Measurements from ENCODE around the gene BICD1.
"Not testable (repeated sequence)": the region's sequence is repeated elsewhere in the genome, so short reads cannot be mapped to it uniquely, and the experiment has no call there.

Gene BICD1

GRCh38 chr12:32201096-32201495 lies 94.4 kb downstream of the BICD1 start:
- intact Hi-C loops (cut with micrococcal nuclease): no loop called here
- Mint-ChIP-seq H3K9me3 (peaks cover 4% of the 10 kb centered on the region), H3K36me3 (ENCODE audit: low read depth) (no peaks in the 10 kb centered on the region), H3K27me3 (no peaks in the 10 kb centered on the region), H3K4me1 (ENCODE audit: low read depth) (peaks cover 5% of the 10 kb centered on the region), H3K27ac (no peak overlapping the region), H3K4me3 (no peak overlapping the region)

GRCh38 chr12:32201976-32202375 lies 95.3 kb downstream of the BICD1 start:
- H3K36me3 Mint-ChIP-seq (ENCODE audit: low read depth): no peaks in the 10 kb centered on the region
- peaks cover 5% of the 10 kb centered on the region for H3K4me1 Mint-ChIP-seq (ENCODE audit: low read depth)
- intact Hi-C loops (cut with micrococcal nuclease): no loop called here
- H3K4me3 Mint-ChIP-seq: no peak overlapping the region
- H3K27me3 Mint-ChIP-seq: no peaks in the 10 kb centered on the region
- no peaks in the 10 kb centered on the region for H3K9me3 Mint-ChIP-seq
- H3K27ac Mint-ChIP-seq: no peak overlapping the region

- intact Hi-C loops (cut with micrococcal nuclease): no loop called here
- Mint-ChIP-seq H3K27ac (no peak overlapping the region), H3K9me3 (no peaks in the 10 kb centered on the region), H3K27me3 (no peaks in the 10 kb centered on the region), H3K4me1 (ENCODE audit: low read depth) (no peaks in the 10 kb centered on the region), H3K4me3 (no peak overlapping the region), H3K36me3 (ENCODE audit: low read depth) (no peaks in the 10 kb centered on the region)
Measured at GRCh38 chr12:32205731-32206130, 99.1 kb downstream of the BICD1 start.

- H3K27ac Mint-ChIP-seq: no peak overlapping the region
- intact Hi-C loops (cut with micrococcal nuclease): no loop called here
- H3K27me3 Mint-ChIP-seq: no peaks in the 10 kb centered on the region
- no peak overlapping the region for H3K4me3 Mint-ChIP-seq
- H3K4me1 Mint-ChIP-seq (ENCODE audit: low read depth): peaks cover 9% of the 10 kb centered on the region
- no peaks in the 10 kb centered on the region for H3K9me3 Mint-ChIP-seq
- no peaks in the 10 kb centered on the region for H3K36me3 Mint-ChIP-seq (ENCODE audit: low read depth)
Measured at GRCh38 chr12:32208355-32208754, 101.7 kb downstream of the BICD1 start.

- H3K9me3 Mint-ChIP-seq: no peaks in the 10 kb centered on the region
- no peak overlapping the region for H3K27ac Mint-ChIP-seq
- H3K27me3 Mint-ChIP-seq: no peaks in the 10 kb centered on the region
- no peaks in the 10 kb centered on the region for H3K36me3 Mint-ChIP-seq (ENCODE audit: low read depth)
- intact Hi-C loops (cut with micrococcal nuclease): no loop called here
- H3K4me3 Mint-ChIP-seq: no peak overlapping the region
- peaks cover 9% of the 10 kb centered on the region for H3K4me1 Mint-ChIP-seq (ENCODE audit: low read depth)
Measured at GRCh38 chr12:32211066-32211899, 104.6 kb downstream of the BICD1 start.

- Mint-ChIP-seq H3K4me1 (ENCODE audit: low read depth) (peaks cover 9% of the 10 kb centered on the region), H3K27ac (no peak overlapping the region), H3K9me3 (no peaks in the 10 kb centered on the region), H3K27me3 (no peaks in the 10 kb centered on the region), H3K4me3 (no peak overlapping the region), H3K36me3 (ENCODE audit: low read depth) (no peaks in the 10 kb centered on the region)
- intact Hi-C loops (cut with micrococcal nuclease): no loop called here
Measured at GRCh38 chr12:32211900-32212156, 105.2 kb downstream of the BICD1 start.

- Mint-ChIP-seq H3K36me3 (ENCODE audit: low read depth) (no peaks in the 10 kb centered on the region), H3K27me3 (no peaks in the 10 kb centered on the region), H3K27ac (no peak overlapping the region), H3K4me1 (ENCODE audit: low read depth) (peaks cover 19% of the 10 kb centered on the region), H3K9me3 (no peaks in the 10 kb centered on the region), H3K4me3 (no peak overlapping the region)
- intact Hi-C loops (cut with micrococcal nuclease): no loop called here
Measured at GRCh38 chr12:32214723-32215122, 108.1 kb downstream of the BICD1 start.

GRCh38 chr12:32217354-32218310 lies 111.0 kb downstream of the BICD1 start:
- H3K27me3 Mint-ChIP-seq: no peaks in the 10 kb centered on the region
- no peak overlapping the region for H3K4me3 Mint-ChIP-seq
- no peaks in the 10 kb centered on the region for H3K9me3 Mint-ChIP-seq
- H3K4me1 Mint-ChIP-seq (ENCODE audit: low read depth): peaks cover 9% of the 10 kb centered on the region
- no peaks in the 10 kb centered on the region for H3K36me3 Mint-ChIP-seq (ENCODE audit: low read depth)
- H3K27ac Mint-ChIP-seq: no peak overlapping the region
- intact Hi-C loops (cut with micrococcal nuclease): no loop called here

- Mint-ChIP-seq H3K36me3 (ENCODE audit: low read depth) (no peaks in the 10 kb centered on the region), H3K4me1 (ENCODE audit: low read depth) (no peaks in the 10 kb centered on the region), H3K27ac (no peak overlapping the region), H3K4me3 (no peak overlapping the region), H3K27me3 (no peaks in the 10 kb centered on the region), H3K9me3 (no peaks in the 10 kb centered on the region)
- intact Hi-C loops (cut with micrococcal nuclease): no loop called here
Measured at GRCh38 chr12:32223941-32224340, 117.3 kb downstream of the BICD1 start.

- Mint-ChIP-seq H3K9me3 (no peaks in the 10 kb centered on the region), H3K4me1 (ENCODE audit: low read depth) (no peaks in the 10 kb centered on the region), H3K36me3 (ENCODE audit: low read depth) (no peaks in the 10 kb centered on the region), H3K27me3 (no peaks in the 10 kb centered on the region), H3K4me3 (no peak overlapping the region), H3K27ac (no peak overlapping the region)
- intact Hi-C loops (cut with micrococcal nuclease): no loop called here
Measured at GRCh38 chr12:32226768-32227167, 120.1 kb downstream of the BICD1 start.

GRCh38 chr12:32229971-32230612 lies 123.4 kb downstream of the BICD1 start:
- H3K4me1 Mint-ChIP-seq (ENCODE audit: low read depth): no peaks in the 10 kb centered on the region
- H3K27me3 Mint-ChIP-seq: no peaks in the 10 kb centered on the region
- intact Hi-C loops (cut with micrococcal nuclease): no loop called here
- H3K9me3 Mint-ChIP-seq: no peaks in the 10 kb centered on the region
- H3K36me3 Mint-ChIP-seq (ENCODE audit: low read depth): no peaks in the 10 kb centered on the region
- no peak overlapping the region for H3K4me3 Mint-ChIP-seq
- H3K27ac Mint-ChIP-seq: no peak overlapping the region

- H3K4me1 Mint-ChIP-seq (ENCODE audit: low read depth): no peaks in the 10 kb centered on the region
- H3K27me3 Mint-ChIP-seq: no peaks in the 10 kb centered on the region
- H3K9me3 Mint-ChIP-seq: no peaks in the 10 kb centered on the region
- H3K4me3 Mint-ChIP-seq: no peak overlapping the region
- intact Hi-C loops (cut with micrococcal nuclease): no loop called here
- H3K27ac Mint-ChIP-seq: no peak overlapping the region
- H3K36me3 Mint-ChIP-seq (ENCODE audit: low read depth): no peaks in the 10 kb centered on the region
Measured at GRCh38 chr12:32230613-32230993, 124.0 kb downstream of the BICD1 start.

GRCh38 chr12:32231361-32231760 lies 124.7 kb downstream of the BICD1 start:
- H3K27me3 Mint-ChIP-seq; H3K36me3 Mint-ChIP-seq (ENCODE audit: low read depth); H3K4me3 Mint-ChIP-seq; H3K9me3 Mint-ChIP-seq; H3K27ac Mint-ChIP-seq; H3K4me1 Mint-ChIP-seq (ENCODE audit: low read depth); intact Hi-C loops (cut with micrococcal nuclease): not testable (repeated sequence)

GRCh38 chr12:32233568-32233967 lies 126.9 kb downstream of the BICD1 start:
- Mint-ChIP-seq H3K27ac (no peak overlapping the region), H3K36me3 (ENCODE audit: low read depth) (no peaks in the 10 kb centered on the region), H3K4me3 (no peak overlapping the region), H3K4me1 (ENCODE audit: low read depth) (no peaks in the 10 kb centered on the region), H3K27me3 (no peaks in the 10 kb centered on the region), H3K9me3 (peaks cover 18% of the 10 kb centered on the region)
- intact Hi-C loops (cut with micrococcal nuclease): no loop called here

All from dendritic cell treated with granulocyte-macrophage colony-stimulating factor and Interleukin-4, amounts not matched to agents 40 ng/mL and 50 ng/mL, for 4 days (primary cell).